ENCODE data around the gene VEPH1. TPM values are rescaled to one million over a fixed set of nuclear protein-coding genes. Genes with fewer than 3 reads are reported as not detected.

The VEPH1 gene
- total RNA-seq, 1 donor, result 152 TPM

GRCh38 chr3:157369727-157370421, 133.3 kb downstream of the VEPH1 start:
- H3K4me3 ChIP-seq (ENCODE audit: low read depth, low read length), result no peak overlapping the region
- TF ChIP-seq CTCF (IDR thresholded peaks at IDR 0.05; ENCODE audit: insufficient read depth, low read length), result no peak
- peak; percentile 56 for DNase-seq (ENCODE audit: low read depth)

GRCh38 chr3:157368171-157368570, 135.0 kb downstream of the VEPH1 start:
- DNase-seq (ENCODE audit: low read depth), result no peak
- no peak for TF ChIP-seq CTCF (IDR thresholded peaks at IDR 0.05; ENCODE audit: insufficient read depth, low read length)
- H3K4me3 ChIP-seq (ENCODE audit: low read depth, low read length), result no peak overlapping the region

GRCh38 chr3:157363393-157363792, 139.8 kb downstream of the VEPH1 start:
- TF ChIP-seq CTCF (IDR thresholded peaks at IDR 0.05; ENCODE audit: insufficient read depth, low read length), result no peak
- H3K4me3 ChIP-seq (ENCODE audit: low read depth, low read length), result no peak overlapping the region
- no peak for DNase-seq (ENCODE audit: low read depth)

GRCh38 chr3:157362348-157362747, 140.9 kb downstream of the VEPH1 start:
- TF ChIP-seq CTCF (IDR thresholded peaks at IDR 0.05; ENCODE audit: insufficient read depth, low read length), result no peak
- DNase-seq (ENCODE audit: low read depth), result no peak
- H3K4me3 ChIP-seq (ENCODE audit: low read depth, low read length), result no peak overlapping the region

GRCh38 chr3:157360044-157360443, 143.2 kb downstream of the VEPH1 start:
- H3K4me3 ChIP-seq (ENCODE audit: low read depth, low read length), result no peak overlapping the region
- TF ChIP-seq CTCF (IDR thresholded peaks at IDR 0.05; ENCODE audit: insufficient read depth, low read length), result no peak
- DNase-seq (ENCODE audit: low read depth), result peak; percentile 95

GRCh38 chr3:157356541-157356940, 146.7 kb downstream of the VEPH1 start:
- no peak for DNase-seq (ENCODE audit: low read depth)
- H3K4me3 ChIP-seq (ENCODE audit: low read depth, low read length), result no peak overlapping the region
- TF ChIP-seq CTCF (IDR thresholded peaks at IDR 0.05; ENCODE audit: insufficient read depth, low read length), result no peak

- no peak for DNase-seq (ENCODE audit: low read depth)
- TF ChIP-seq CTCF (IDR thresholded peaks at IDR 0.05; ENCODE audit: insufficient read depth, low read length), result no peak
These were observed 147.9 kb downstream of the VEPH1 start for GRCh38 chr3:157355276-157355675.

More at GRCh38 chr3:157355276-157355675, 147.9 kb downstream of the VEPH1 start:
- H3K4me3 ChIP-seq (ENCODE audit: low read depth, low read length), result no peak overlapping the region
